Lower leg skin (tissue), 4 donors: ENCODE data around the gene VDAC1. TPM values are rescaled to one million over a fixed set of nuclear protein-coding genes. Genes with fewer than 3 reads are reported as not detected.

Experiments
- DNase-seq, 2 donors: peaks; one replicate each; pipeline ENCODE4 v3.0.0-alpha.2; 2019; ENCODE audit warnings: low spot score in 2 of 2
- H3K4me3 ChIP-seq: fragments of 200-600 bp; sonication (generic); 2 replicates; pipeline ENCODE4 v1.5.1; 2017; ENCODE audit warnings: mild to moderate bottlenecking, low read depth; ENCODE audit not compliant: poor library complexity, severe bottlenecking
- CTCF ChIP-seq, 3 donors: fragments of 450-650 bp; IDR thresholded peaks; one replicate each; pipeline ENCODE4 v1.5.1; 2016; ENCODE audit warnings: antibody characterized with exemption in 3 of 3, mild to moderate bottlenecking in 3 of 3, moderate library complexity in 2 of 3
- POLR2A ChIP-seq, 2 donors: fragments of 450-650 bp; IDR thresholded peaks; one replicate each; pipeline ENCODE4 v1.6.1; 2016 to 2017; ENCODE audit warnings: antibody characterized with exemption in 2 of 2, mild to moderate bottlenecking in 1 of 2, moderate library complexity in 1 of 2
- WGBS, 2 donors: methylation state at CpG; one replicate each; pipeline ENCODE4 v1.1.5; 2018; 5-methylcytosine and 5-hydroxymethylcytosine counted together
- intact Hi-C: fragments of 100-400 bp; cut with DNase I; formaldehyde crosslinking; loops from one replicate; pipeline ENCODE4 v1.15.0; 2023; ENCODE audit warnings: low total_unique reads
- total RNA-seq, 4 donors: library from RNA; depleted of rRNA; stranded (reverse); fragments of >200 nt; gene quantifications; one replicate each; pipeline ENCODE4 v1.1.0, GENCODE V29; 2016

Gene VDAC1
- total RNA-seq, 4 donors from 2014 or later = 113 to 159 (median 145) TPM

GRCh38 chr5:133966090-133966489, 38.7 kb downstream of the VDAC1 start:
- no peak for DNase-seq
- TF ChIP-seq POLR2A (IDR thresholded peaks at IDR 0.05) (no peak), CTCF (IDR thresholded peaks at IDR 0.05) (no peak)
- H3K4me3 ChIP-seq = no peak overlapping the region
- WGBS, 2 donors = 96 to 97% methylated on average over 10 of the region's 10 CpGs
- intact Hi-C loops = no loop called here

- 97% methylated on average over 2 of the region's 2 CpGs for WGBS, 2 donors
- TF ChIP-seq CTCF (IDR thresholded peaks at IDR 0.05) (no peak), POLR2A (IDR thresholded peaks at IDR 0.05) (no peak)
- H3K4me3 ChIP-seq = no peak overlapping the region
- intact Hi-C loops = no loop called here
- no peak for DNase-seq
Observed at GRCh38 chr5:133963493-133964128, 41.2 kb downstream of the VDAC1 start.

- TF ChIP-seq POLR2A (IDR thresholded peaks at IDR 0.05) (no peak), CTCF (IDR thresholded peaks at IDR 0.05) (no peak)
- H3K4me3 ChIP-seq = no peak overlapping the region
- 57 to 65% methylated on average over 2 of the region's 2 CpGs for WGBS, 2 donors
- DNase-seq = no peak
- intact Hi-C loops = no loop called here
Observed at GRCh38 chr5:133962801-133963476, 41.8 kb downstream of the VDAC1 start.

- 87 to 90% methylated on average over 2 of the region's 2 CpGs for WGBS, 2 donors
- TF ChIP-seq POLR2A (IDR thresholded peaks at IDR 0.05) = no peak
- TF ChIP-seq CTCF (IDR thresholded peaks at IDR 0.05) = no peak
- no peak for DNase-seq
- intact Hi-C loops = no loop called here
- H3K4me3 ChIP-seq = no peak overlapping the region
Observed at GRCh38 chr5:133962131-133962530, 42.6 kb downstream of the VDAC1 start.

GRCh38 chr5:133959643-133960042, 45.1 kb downstream of the VDAC1 start:
- no peak for DNase-seq
- intact Hi-C loops = no loop called here
- H3K4me3 ChIP-seq = no peak overlapping the region
- TF ChIP-seq POLR2A (IDR thresholded peaks at IDR 0.05) = no peak
- no peak for TF ChIP-seq CTCF (IDR thresholded peaks at IDR 0.05)
- 89 to 91% methylated on average over 11 of the region's 11 CpGs for WGBS, 2 donors
